ENCODE data around the gene EVA1B. TPM values are rescaled to one million over a fixed set of nuclear protein-coding genes. Genes with fewer than 3 reads are reported as not detected.

EVA1B gene
- total RNA-seq, 2 experiments from 2014 or later: 5.8 to 6.5 TPM

GRCh38 chr1:36279110-36279788 lies 44.2 kb downstream of the EVA1B start:
- Mint-ChIP-seq H3K27me3 (no peaks in the 10 kb centered on the region), H3K9me3 (no peaks in the 10 kb centered on the region), H3K36me3 (ENCODE audit: low read depth) (peaks cover 16% of the 10 kb centered on the region), H3K4me3 (no peak overlapping the region), H3K4me1 (ENCODE audit: low read depth) (peaks cover 37% of the 10 kb centered on the region), H3K27ac (peak overlapping the region; percentile 55)
- intact Hi-C loops (cut with micrococcal nuclease): no loop called here
- ChIA-PET POLR2A (no interaction called here), CTCF (interaction anchor here (1.0 to 2.6 kb wide), 3 partner anchors 12 to 130 kb away, joined by 3 to 10 read pairs (median 5); partner anchors contain the start of genes THRAP3 and TRAPPC3)
- no peak for TF ChIP-seq CTCF (IDR thresholded peaks at IDR 0.05)
- ATAC-seq (no peak), DNase-seq (no peak)

DNA sequence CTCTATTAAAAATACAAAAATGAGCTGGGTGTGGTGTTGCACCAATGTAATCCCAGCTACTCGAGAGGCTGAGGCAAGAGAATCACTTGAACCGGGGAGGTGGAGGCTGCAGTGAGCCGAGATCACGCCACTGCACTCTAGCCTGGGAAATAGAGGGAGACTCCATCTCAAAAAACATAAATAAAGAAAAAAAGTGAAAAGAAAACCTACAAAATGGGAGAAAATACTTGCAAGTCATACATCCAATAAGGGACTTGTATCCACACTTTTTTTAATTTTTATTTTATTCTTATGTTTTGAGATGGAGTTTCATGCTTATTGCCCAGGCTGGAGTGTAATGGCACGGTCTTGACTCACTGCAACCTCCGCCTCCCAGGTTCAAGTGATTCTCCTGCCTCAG lies 46.8 kb downstream of the EVA1B start:
- H3K27me3 Mint-ChIP-seq: no peaks in the 10 kb centered on the region
- POLR2A ChIA-PET: no interaction called here
- peaks cover 30% of the 10 kb centered on the region for H3K4me1 Mint-ChIP-seq (ENCODE audit: low read depth)
- CTCF ChIA-PET: interaction anchor here (1.1 kb wide), 1 partner anchor 127 kb away, joined by 4 read pairs; no protein-coding TSS in a partner anchor
- H3K9me3 Mint-ChIP-seq: no peaks in the 10 kb centered on the region
- no peak overlapping the region for H3K4me3 Mint-ChIP-seq
- H3K27ac Mint-ChIP-seq: no peak overlapping the region
- ATAC-seq (no peak), DNase-seq (no peak)
- intact Hi-C loops (cut with micrococcal nuclease): no loop called here
- TF ChIP-seq CTCF (IDR thresholded peaks at IDR 0.05): no peak
- H3K36me3 Mint-ChIP-seq (ENCODE audit: low read depth): peaks cover 19% of the 10 kb centered on the region

- Mint-ChIP-seq H3K27me3 (no peaks in the 10 kb centered on the region), H3K9me3 (no peaks in the 10 kb centered on the region), H3K36me3 (ENCODE audit: low read depth) (peaks cover 25% of the 10 kb centered on the region), H3K27ac (no peak overlapping the region), H3K4me3 (no peak overlapping the region), H3K4me1 (ENCODE audit: low read depth) (peaks cover 12% of the 10 kb centered on the region)
- CTCF ChIA-PET: interaction anchor here (1.0 to 1.3 kb wide), 2 partner anchors 12 to 21 kb away, joined by 3 to 6 read pairs; no protein-coding TSS in a partner anchor
- TF ChIP-seq CTCF (IDR thresholded peaks at IDR 0.05): no peak
- DNase-seq (no peak), ATAC-seq (no peak)
- intact Hi-C loops (cut with micrococcal nuclease): no loop called here
- POLR2A ChIA-PET: no interaction called here
Measured at GRCh38 chr1:36274201-36274600, 49.2 kb downstream of the EVA1B start.

DNA sequence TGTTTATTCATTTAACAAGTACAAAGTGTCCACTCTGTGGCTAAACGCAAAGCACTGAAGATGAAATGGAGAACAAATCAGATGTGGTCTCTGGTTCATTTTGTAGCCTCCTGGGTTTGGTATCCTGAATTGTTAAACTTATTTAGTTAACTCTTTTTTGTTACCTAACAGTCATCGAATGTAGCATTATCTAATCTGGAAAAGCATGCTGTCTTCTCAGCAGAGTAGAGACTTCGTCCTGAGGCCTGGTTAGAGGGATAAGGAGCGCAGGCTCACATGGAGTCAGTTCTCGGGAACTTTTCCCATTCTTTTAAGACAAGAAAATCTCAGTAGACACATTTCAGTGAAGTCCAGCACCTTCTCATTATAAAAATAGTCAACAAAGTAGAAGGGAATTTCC lies 50.4 kb downstream of the EVA1B start:
- Mint-ChIP-seq H3K27ac (peak overlapping the region; percentile 12), H3K36me3 (ENCODE audit: low read depth) (peaks cover 31% of the 10 kb centered on the region), H3K4me1 (ENCODE audit: low read depth) (peaks cover 10% of the 10 kb centered on the region), H3K27me3 (no peaks in the 10 kb centered on the region), H3K9me3 (no peaks in the 10 kb centered on the region), H3K4me3 (no peak overlapping the region)
- intact Hi-C loops (cut with micrococcal nuclease): no loop called here
- DNase-seq (no peak), ATAC-seq (no peak)
- no peak for TF ChIP-seq CTCF (IDR thresholded peaks at IDR 0.05)
- ChIA-PET CTCF (interaction anchor here (1.0 to 1.3 kb wide), 2 partner anchors 13 to 20 kb away, joined by 3 to 6 read pairs; no protein-coding TSS in a partner anchor), POLR2A (no interaction called here)

Other genes starting within 250 kb of the EVA1B start
- under 1 TPM; 0.20 to 0.34 TPM for gene TEKT2, start 239.6 kb downstream of the EVA1B start, total RNA-seq
- 10 to 100 TPM; 52.7 to 54.9 TPM for gene ADPRS, start 234.8 kb downstream of the EVA1B start, total RNA-seq
- gene COL8A2, start 198.4 kb downstream of the EVA1B start, total RNA-seq: under 1 TPM; 0.83 to 0.85 TPM
- gene TRAPPC3, start 174.2 kb downstream of the EVA1B start, total RNA-seq: 10 to 100 TPM; 47.9 to 48.4 TPM
- 100 to 1,000 TPM; 125 to 129 TPM for gene MAP7D1, start 167.5 kb downstream of the EVA1B start, total RNA-seq
- gene THRAP3, start 99.2 kb downstream of the EVA1B start, total RNA-seq: 100 to 1,000 TPM; 119 to 121 TPM
- 10 to 100 TPM; 17.8 to 21.0 TPM for gene SH3D21, start 17.3 kb downstream of the EVA1B start, total RNA-seq
- 10 to 100 TPM; 41.2 to 44.4 TPM for gene STK40, start 62.3 kb upstream of the EVA1B start, total RNA-seq
- gene LSM10, start 74.3 kb upstream of the EVA1B start, total RNA-seq: 10 to 100 TPM; 43.8 to 46.2 TPM
- gene OSCP1, start 126.8 kb upstream of the EVA1B start, total RNA-seq: 1 to 10 TPM; 1.2 to 1.5 TPM
- gene MRPS15, start 140.7 kb upstream of the EVA1B start, total RNA-seq: 100 to 1,000 TPM; 120 to 129 TPM
- not detected for gene CSF3R, start 159.3 kb upstream of the EVA1B start, total RNA-seq

All from activated CD8-positive, alpha-beta T cell treated with anti-CD3 and anti-CD28 coated beads for 36 hours (primary cell).